GM13976 (cell line): ENCODE results near the gene SLIT1.

Source experiments
- DNase-seq: peaks from one replicate; pipeline ENCODE4 v3.0.0; 2012; ENCODE audit warnings: low spot score
- in situ Hi-C: fragments of 300-500 bp; cut with MboI; formaldehyde crosslinking; loops from one replicate; pipeline ENCODE4 v1.12.0; 2022; ENCODE audit warnings: low sequenced_read_pairs, mixed read lengths, inconsistent platforms; ENCODE audit not compliant: unreplicated experiment
- TF ChIP-seq, protein P1 (sequence below): IDR thresholded peaks from 2 replicates; pipeline ENCODE4 v1.5.1; 2012; ENCODE audit warnings: borderline replicate concordance, mild to moderate bottlenecking; ENCODE audit not compliant: insufficient read depth; ENCODE audit errors: extremely low read depth, missing control alignments, control extremely low read depth

The SLIT1 gene

DNA sequence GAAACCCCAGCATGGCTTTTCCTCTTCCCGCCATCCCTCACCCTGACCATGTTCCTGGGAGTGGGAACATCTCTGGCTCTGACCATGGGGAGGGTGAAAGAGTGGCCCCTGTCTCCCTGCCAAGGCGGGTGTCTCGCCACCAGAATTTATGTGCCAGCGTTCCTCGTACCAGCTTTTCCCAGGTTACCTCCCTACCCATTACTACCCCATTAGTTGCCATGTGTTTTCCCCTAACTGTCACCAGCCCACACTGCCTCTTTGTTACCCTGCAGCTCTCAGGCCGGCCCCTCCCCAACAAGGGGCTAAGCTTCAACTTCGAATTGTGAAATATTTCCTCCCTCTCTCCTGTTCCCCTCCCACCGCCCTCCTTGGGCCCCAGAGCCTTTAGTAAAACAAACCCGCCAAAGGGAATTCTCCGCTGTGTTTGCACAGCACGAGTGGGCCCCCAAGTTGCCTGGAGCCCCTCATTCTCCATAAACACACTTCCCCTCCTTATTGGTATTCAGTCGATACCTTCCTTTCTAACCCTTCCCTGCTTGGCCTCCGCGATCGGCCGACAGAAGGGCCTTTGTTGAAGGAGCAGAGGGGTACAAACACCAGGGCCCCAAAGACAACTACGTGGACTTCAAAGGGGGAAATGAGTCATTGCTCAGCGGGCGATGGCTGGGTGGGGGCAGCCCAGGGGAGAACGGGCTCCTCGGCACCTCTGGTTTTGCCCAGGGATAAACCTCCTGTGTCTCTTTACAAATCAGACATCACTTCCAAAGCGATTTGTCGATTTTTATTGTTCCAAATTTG lies 45.5 kb downstream of the SLIT1 start:
- TF ChIP-seq, protein P1, sequence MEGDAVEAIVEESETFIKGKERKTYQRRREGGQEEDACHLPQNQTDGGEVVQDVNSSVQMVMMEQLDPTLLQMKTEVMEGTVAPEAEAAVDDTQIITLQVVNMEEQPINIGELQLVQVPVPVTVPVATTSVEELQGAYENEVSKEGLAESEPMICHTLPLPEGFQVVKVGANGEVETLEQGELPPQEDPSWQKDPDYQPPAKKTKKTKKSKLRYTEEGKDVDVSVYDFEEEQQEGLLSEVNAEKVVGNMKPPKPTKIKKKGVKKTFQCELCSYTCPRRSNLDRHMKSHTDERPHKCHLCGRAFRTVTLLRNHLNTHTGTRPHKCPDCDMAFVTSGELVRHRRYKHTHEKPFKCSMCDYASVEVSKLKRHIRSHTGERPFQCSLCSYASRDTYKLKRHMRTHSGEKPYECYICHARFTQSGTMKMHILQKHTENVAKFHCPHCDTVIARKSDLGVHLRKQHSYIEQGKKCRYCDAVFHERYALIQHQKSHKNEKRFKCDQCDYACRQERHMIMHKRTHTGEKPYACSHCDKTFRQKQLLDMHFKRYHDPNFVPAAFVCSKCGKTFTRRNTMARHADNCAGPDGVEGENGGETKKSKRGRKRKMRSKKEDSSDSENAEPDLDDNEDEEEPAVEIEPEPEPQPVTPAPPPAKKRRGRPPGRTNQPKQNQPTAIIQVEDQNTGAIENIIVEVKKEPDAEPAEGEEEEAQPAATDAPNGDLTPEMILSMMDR = no peak
- in situ Hi-C loops = no loop called here
- no peak for DNase-seq

DNA sequence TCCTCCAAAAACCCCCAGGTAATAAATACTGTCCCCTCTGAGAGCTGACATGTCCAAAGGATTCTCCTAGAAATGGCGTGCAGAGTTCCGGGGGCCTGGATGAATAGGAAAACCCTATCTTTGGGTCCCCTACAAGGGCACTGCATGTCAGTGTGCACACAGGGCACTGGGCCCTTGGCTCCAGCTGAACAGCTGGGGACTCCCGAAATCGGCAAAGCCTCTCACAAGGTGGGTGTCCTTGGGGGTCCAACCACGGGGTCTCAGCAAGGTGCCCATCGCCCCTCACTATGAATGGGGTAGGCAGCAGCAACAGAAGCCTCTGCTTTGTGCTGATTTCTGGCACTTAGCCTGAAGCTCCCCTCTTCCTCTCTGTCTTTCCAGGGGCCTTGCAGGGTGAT lies 46.1 kb downstream of the SLIT1 start:
- in situ Hi-C loops = no loop called here
- DNase-seq = no peak
- TF ChIP-seq, protein P1 = no peak

DNA sequence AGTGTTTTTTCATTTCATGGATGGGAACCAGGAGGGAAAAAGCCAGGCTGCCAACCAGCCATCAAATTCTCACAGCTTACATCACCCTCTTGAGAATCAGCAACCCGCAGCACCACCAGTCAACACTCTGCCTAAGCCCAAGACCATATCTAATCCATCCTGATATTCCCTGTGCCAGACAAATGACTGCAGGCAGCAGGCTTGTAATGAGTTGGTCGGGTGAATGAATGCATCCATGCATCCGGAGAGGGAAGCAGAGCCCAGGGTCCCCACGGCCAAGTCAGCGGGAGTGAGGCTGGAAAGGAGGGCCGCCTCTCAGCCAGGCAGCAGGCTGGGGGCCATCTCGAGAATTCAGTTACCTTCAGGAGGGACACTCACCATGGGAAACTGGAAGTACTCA lies 46.9 kb downstream of the SLIT1 start:
- no peak for DNase-seq
- in situ Hi-C loops = no loop called here
- TF ChIP-seq, protein P1 = no peak

DNA sequence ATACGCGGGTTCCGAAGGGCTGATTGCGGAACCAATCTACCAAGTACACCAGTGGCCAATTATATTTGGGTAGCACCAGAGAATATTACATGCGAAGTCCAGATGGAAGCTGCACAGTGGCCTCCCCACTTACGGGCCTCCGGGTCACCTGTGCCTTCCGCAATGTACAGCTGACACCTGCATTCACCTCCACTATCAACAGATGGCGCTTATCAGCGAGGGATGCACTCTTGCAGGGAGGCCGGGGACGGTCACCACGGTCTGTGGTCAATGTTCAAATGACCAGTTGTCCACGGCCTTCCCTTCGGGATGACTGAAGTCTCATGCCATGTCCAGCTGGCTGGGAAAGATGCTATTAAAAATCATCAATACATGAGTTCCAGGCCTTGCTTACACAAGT lies 47.6 kb downstream of the SLIT1 start:
- TF ChIP-seq, protein P1 = no peak
- in situ Hi-C loops = no loop called here
- DNase-seq = no peak

DNA sequence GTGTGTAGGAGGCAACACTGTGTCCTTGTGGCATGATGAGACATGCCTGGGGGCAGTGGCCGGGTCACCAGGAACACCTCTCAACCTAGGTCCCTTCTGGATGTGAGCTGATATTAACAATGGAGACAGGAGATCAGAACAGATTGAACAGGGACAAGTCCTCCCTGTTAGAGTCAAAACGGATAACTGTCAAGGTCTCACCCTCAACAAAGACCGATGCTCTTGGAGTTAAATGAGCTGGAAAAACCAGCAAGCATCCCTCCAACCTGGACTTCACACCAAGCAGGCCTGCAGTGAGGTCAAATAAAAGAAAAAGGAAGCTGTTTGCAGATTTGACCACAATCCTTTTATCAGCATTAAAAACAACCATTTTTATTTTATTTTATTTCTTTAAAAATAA lies 49.0 kb downstream of the SLIT1 start:
- TF ChIP-seq, protein P1 = no peak

DNA sequence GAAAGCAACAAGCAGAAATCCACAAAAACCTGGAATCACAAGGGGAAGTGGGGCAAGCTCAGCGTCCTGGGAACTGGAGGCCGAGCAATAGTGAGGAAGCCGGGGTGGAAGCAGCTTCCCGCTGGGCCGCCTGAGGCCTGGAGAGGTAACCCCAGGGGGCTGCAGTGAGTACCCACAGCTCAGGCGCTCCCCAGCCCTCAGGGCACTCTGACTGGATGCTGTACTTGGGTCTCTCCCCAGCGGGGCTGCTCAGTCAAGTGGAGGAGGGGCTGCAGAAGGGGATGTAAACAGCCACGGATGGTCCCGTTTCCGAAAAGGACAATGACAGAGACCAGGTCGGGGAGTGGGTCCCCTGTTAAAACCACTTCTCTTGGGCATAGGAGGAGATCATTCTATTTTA lies 50.3 kb downstream of the SLIT1 start:
- in situ Hi-C loops = no loop called here
- TF ChIP-seq, protein P1 = no peak
- DNase-seq = no peak

More for the DNA sequence above, 49.0 kb downstream of the SLIT1 start:
- no peak for DNase-seq
- in situ Hi-C loops = no loop called here
